Osteocyte (in vitro differentiated cells): ENCODE data around the gene TNC. TPM values are rescaled to one million over a fixed set of nuclear protein-coding genes. Genes with fewer than 3 reads are reported as not detected.

Experiments
- DNase-seq: peaks from one replicate; pipeline ENCODE4 v3.0.0; 2021; ENCODE audit warnings: mixed read lengths; ENCODE audit not compliant: unreplicated experiment; ENCODE audit errors: extremely low spot score
- H3K27ac Mint-ChIP-seq: one replicate; pipeline ENCODE4 v1.8.0; 2021; ENCODE audit warnings: mild to moderate bottlenecking, mixed read lengths; ENCODE audit not compliant: unreplicated experiment
- H3K27me3 Mint-ChIP-seq: one replicate; pipeline ENCODE4 v1.8.0; 2021; ENCODE audit warnings: mixed read lengths; ENCODE audit not compliant: unreplicated experiment
- H3K36me3 Mint-ChIP-seq: one replicate; pipeline ENCODE4 v1.8.0; 2021; ENCODE audit warnings: mixed read lengths; ENCODE audit not compliant: unreplicated experiment
- H3K4me1 Mint-ChIP-seq: one replicate; pipeline ENCODE4 v1.8.0; 2021; ENCODE audit warnings: mixed read lengths; ENCODE audit not compliant: unreplicated experiment
- H3K4me3 Mint-ChIP-seq: one replicate; pipeline ENCODE4 v1.8.0; 2021; ENCODE audit warnings: mild to moderate bottlenecking, moderate library complexity, mixed read lengths; ENCODE audit not compliant: unreplicated experiment
- H3K9me3 Mint-ChIP-seq: one replicate; pipeline ENCODE4 v1.8.0; 2021; ENCODE audit warnings: mixed read lengths; ENCODE audit not compliant: unreplicated experiment
- CTCF ChIP-seq: fragments of 200-600 bp; sonication (generic); IDR thresholded peaks from 2 replicates; pipeline ENCODE4 v1.5.0; 2021; ENCODE audit warnings: antibody characterized with exemption, mild to moderate bottlenecking, moderate library complexity
- total RNA-seq: library from RNA; stranded (reverse); gene quantifications from 2 replicates; pipeline ENCODE4 v1.2.1, GENCODE V29; 2021

TNC gene
- total RNA-seq, 1 donor from 2014 or later: 75.1 TPM

GRCh38 chr9:115104908-115105307 lies 13.0 kb downstream of the TNC start:
- no peaks in the 10 kb centered on the region for H3K36me3 Mint-ChIP-seq
- H3K4me1 Mint-ChIP-seq: peaks cover 54% of the 10 kb centered on the region

GRCh38 chr9:115103746-115104477 lies 14.0 kb downstream of the TNC start:
- Mint-ChIP-seq H3K27me3 (no peaks in the 10 kb centered on the region), H3K36me3 (no peaks in the 10 kb centered on the region), H3K4me1 (peaks cover 58% of the 10 kb centered on the region), H3K27ac (peak overlapping the region; percentile 69), H3K4me3 (no peak overlapping the region), H3K9me3 (no peaks in the 10 kb centered on the region)
- TF ChIP-seq CTCF: no peak
- DNase-seq: no peak

More at GRCh38 chr9:115104908-115105307, 13.0 kb downstream of the TNC start:
- Mint-ChIP-seq H3K9me3 (no peaks in the 10 kb centered on the region), H3K4me3 (no peak overlapping the region), H3K27me3 (no peaks in the 10 kb centered on the region), H3K27ac (peak overlapping the region; percentile 69)
- DNase-seq: no peak
- TF ChIP-seq CTCF: no peak

GRCh38 chr9:115099901-115100300 lies 18.1 kb downstream of the TNC start:
- H3K27me3 Mint-ChIP-seq: no peaks in the 10 kb centered on the region
- H3K4me1 Mint-ChIP-seq: peaks cover 49% of the 10 kb centered on the region
- H3K27ac Mint-ChIP-seq: peak overlapping the region; percentile 62
- H3K4me3 Mint-ChIP-seq: no peak overlapping the region
- DNase-seq: no peak
- TF ChIP-seq CTCF: no peak
- H3K36me3 Mint-ChIP-seq: no peaks in the 10 kb centered on the region
- no peaks in the 10 kb centered on the region for H3K9me3 Mint-ChIP-seq

GRCh38 chr9:115098226-115098965 lies 19.6 kb downstream of the TNC start:
- H3K9me3 Mint-ChIP-seq: no peaks in the 10 kb centered on the region

More at GRCh38 chr9:115098226-115098965, 19.6 kb downstream of the TNC start:
- Mint-ChIP-seq H3K27ac (peak overlapping the region; percentile 71), H3K4me3 (no peak overlapping the region), H3K4me1 (peaks cover 39% of the 10 kb centered on the region), H3K27me3 (no peaks in the 10 kb centered on the region), H3K36me3 (no peaks in the 10 kb centered on the region)
- no peak for DNase-seq
- TF ChIP-seq CTCF: no peak
